Hepatocyte (in vitro differentiated cells): ENCODE data around the gene LRFN4.
"Not testable (repeated sequence)": the region's sequence is repeated elsewhere in the genome, so short reads cannot be mapped to it uniquely, and the experiment has no call there.

Experiments used
- EZH2 ChIP-seq: fragments of 200-600 bp; sonication (generic); IDR thresholded peaks from 2 replicates; pipeline ENCODE4 v1.6.1; 2016; ENCODE audit warnings: antibody characterized with exemption, mild to moderate bottlenecking, borderline replicate concordance
- EZH2phosphoT487 ChIP-seq: fragments of 200-600 bp; sonication (generic); IDR thresholded peaks from one replicate; pipeline ENCODE4 v1.6.1; 2018; ENCODE audit warnings: antibody characterized with exemption, mild to moderate bottlenecking, low read depth, moderate library complexity; ENCODE audit not compliant: unreplicated experiment, severe bottlenecking
- TF ChIP-seq, protein P1 (sequence below): fragments of 200-600 bp; sonication (generic); IDR thresholded peaks from 2 replicates; pipeline ENCODE4 v1.5.1; 2016; ENCODE audit warnings: antibody characterized with exemption, mild to moderate bottlenecking; ENCODE audit not compliant: poor library complexity

GRCh38 chr11:66824573-66824972, 32.3 kb upstream of the LRFN4 start:
- TF ChIP-seq, protein P1, sequence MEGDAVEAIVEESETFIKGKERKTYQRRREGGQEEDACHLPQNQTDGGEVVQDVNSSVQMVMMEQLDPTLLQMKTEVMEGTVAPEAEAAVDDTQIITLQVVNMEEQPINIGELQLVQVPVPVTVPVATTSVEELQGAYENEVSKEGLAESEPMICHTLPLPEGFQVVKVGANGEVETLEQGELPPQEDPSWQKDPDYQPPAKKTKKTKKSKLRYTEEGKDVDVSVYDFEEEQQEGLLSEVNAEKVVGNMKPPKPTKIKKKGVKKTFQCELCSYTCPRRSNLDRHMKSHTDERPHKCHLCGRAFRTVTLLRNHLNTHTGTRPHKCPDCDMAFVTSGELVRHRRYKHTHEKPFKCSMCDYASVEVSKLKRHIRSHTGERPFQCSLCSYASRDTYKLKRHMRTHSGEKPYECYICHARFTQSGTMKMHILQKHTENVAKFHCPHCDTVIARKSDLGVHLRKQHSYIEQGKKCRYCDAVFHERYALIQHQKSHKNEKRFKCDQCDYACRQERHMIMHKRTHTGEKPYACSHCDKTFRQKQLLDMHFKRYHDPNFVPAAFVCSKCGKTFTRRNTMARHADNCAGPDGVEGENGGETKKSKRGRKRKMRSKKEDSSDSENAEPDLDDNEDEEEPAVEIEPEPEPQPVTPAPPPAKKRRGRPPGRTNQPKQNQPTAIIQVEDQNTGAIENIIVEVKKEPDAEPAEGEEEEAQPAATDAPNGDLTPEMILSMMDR: not testable (repeated sequence)
- TF ChIP-seq EZH2, EZH2phosphoT487: not testable (repeated sequence)
